Measurements from ENCODE around the gene KIAA1671. TPM values are rescaled to one million over a fixed set of nuclear protein-coding genes. Genes with fewer than 3 reads are reported as not detected.

The KIAA1671 gene
- total and polyA plus RNA-seq, 2 of the 13 experiments (the other 11 are each of a cell fraction or from before 2014, with no cell fraction given), result 13.5 to 13.6 TPM

DNA sequence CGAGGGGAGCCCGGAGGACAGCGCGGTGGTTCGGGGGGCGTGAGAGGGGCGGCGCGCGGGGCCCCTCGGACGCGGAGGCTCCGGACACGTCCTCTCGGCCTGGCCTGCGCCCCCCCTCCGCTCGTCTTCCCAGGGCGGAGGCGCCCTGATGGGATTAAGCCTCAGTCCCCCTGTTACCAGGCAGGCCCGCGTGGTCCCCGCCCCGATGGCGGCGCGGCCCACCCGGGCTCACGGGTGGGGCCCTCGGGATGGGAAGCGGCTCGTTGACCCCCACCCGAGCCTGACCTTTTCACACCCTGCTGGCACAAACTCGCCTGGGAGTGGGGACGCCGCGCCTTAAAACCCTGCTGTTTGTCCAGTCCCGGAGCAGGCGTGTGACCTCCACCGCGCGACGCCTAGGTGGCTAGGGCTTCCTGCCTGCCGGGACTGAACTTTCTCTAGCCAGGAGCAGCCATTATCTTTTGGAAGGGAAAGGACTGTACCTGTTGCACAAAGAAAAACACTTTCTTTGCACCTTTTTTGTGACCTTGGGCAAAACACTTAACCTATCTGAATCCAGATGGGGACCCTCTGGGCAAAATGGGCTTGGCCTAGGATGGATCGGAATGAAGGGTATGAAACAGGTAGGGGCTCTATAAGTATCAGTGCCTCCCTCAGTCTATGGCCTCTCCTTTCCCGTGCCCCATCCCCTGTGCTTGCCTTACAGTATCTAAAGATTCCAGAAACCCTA, 1.0 kb downstream of the KIAA1671 start (continued):
- TF ChIP-seq HNF4A (CRISPR knock-in tag; IDR thresholded peaks at IDR 0.05) (0 out of 2 replicates have a peak, but pooled peaks have one; percentile 2), RARA (CRISPR knock-in tag; IDR thresholded peaks at IDR 0.05) (no peak), SNRNP70 (IDR thresholded peaks at IDR 0.05; ENCODE audit: low read depth, low read length) (no peak), ZNF430 (CRISPR knock-in tag; IDR thresholded peaks at IDR 0.05) (0 out of 2 replicates have a peak, but pooled peaks have one; percentile 30), FIP1L1 (IDR thresholded peaks at IDR 0.05; ENCODE audit: borderline replicate concordance, insufficient read depth, low read depth, low read length) (no peak), IRF2 (CRISPR knock-in tag; IDR thresholded peaks at IDR 0.05) (no peak), ZSCAN9 (CRISPR knock-in tag; IDR thresholded peaks at IDR 0.05; ENCODE audit: borderline replicate concordance) (0 out of 2 replicates have a peak, but pooled peaks have one; percentile 23), ZFY (CRISPR knock-in tag; IDR thresholded peaks at IDR 0.05) (peak; percentile 49; the same call in 1 of the 2 replicates), SMARCE1 (IDR thresholded peaks at IDR 0.05; ENCODE audit: borderline replicate concordance) (no peak)
- TF ChIP-seq, protein P1, sequence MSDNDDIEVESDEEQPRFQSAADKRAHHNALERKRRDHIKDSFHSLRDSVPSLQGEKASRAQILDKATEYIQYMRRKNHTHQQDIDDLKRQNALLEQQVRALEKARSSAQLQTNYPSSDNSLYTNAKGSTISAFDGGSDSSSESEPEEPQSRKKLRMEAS (IDR thresholded peaks at IDR 0.05), result peak; percentile 67; the same call in 1 of the 2 replicates
- TF ChIP-seq, protein P2, sequence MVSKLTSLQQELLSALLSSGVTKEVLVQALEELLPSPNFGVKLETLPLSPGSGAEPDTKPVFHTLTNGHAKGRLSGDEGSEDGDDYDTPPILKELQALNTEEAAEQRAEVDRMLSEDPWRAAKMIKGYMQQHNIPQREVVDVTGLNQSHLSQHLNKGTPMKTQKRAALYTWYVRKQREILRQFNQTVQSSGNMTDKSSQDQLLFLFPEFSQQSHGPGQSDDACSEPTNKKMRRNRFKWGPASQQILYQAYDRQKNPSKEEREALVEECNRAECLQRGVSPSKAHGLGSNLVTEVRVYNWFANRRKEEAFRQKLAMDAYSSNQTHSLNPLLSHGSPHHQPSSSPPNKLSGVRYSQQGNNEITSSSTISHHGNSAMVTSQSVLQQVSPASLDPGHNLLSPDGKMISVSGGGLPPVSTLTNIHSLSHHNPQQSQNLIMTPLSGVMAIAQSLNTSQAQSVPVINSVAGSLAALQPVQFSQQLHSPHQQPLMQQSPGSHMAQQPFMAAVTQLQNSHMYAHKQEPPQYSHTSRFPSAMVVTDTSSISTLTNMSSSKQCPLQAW (CRISPR knock-in tag; IDR thresholded peaks at IDR 0.05), result 0 out of 2 replicates have a peak, but pooled peaks have one; percentile 12
- TF ChIP-seq, protein P3, sequence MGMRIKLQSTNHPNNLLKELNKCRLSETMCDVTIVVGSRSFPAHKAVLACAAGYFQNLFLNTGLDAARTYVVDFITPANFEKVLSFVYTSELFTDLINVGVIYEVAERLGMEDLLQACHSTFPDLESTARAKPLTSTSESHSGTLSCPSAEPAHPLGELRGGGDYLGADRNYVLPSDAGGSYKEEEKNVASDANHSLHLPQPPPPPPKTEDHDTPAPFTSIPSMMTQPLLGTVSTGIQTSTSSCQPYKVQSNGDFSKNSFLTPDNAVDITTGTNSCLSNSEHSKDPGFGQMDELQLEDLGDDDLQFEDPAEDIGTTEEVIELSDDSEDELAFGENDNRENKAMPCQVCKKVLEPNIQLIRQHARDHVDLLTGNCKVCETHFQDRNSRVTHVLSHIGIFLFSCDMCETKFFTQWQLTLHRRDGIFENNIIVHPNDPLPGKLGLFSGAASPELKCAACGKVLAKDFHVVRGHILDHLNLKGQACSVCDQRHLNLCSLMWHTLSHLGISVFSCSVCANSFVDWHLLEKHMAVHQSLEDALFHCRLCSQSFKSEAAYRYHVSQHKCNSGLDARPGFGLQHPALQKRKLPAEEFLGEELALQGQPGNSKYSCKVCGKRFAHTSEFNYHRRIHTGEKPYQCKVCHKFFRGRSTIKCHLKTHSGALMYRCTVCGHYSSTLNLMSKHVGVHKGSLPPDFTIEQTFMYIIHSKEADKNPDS (CRISPR knock-in tag; IDR thresholded peaks at IDR 0.05), result no peak
- TF ChIP-seq, protein P4, sequence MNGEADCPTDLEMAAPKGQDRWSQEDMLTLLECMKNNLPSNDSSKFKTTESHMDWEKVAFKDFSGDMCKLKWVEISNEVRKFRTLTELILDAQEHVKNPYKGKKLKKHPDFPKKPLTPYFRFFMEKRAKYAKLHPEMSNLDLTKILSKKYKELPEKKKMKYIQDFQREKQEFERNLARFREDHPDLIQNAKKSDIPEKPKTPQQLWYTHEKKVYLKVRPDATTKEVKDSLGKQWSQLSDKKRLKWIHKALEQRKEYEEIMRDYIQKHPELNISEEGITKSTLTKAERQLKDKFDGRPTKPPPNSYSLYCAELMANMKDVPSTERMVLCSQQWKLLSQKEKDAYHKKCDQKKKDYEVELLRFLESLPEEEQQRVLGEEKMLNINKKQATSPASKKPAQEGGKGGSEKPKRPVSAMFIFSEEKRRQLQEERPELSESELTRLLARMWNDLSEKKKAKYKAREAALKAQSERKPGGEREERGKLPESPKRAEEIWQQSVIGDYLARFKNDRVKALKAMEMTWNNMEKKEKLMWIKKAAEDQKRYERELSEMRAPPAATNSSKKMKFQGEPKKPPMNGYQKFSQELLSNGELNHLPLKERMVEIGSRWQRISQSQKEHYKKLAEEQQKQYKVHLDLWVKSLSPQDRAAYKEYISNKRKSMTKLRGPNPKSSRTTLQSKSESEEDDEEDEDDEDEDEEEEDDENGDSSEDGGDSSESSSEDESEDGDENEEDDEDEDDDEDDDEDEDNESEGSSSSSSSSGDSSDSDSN (CRISPR knock-in tag; IDR thresholded peaks at IDR 0.05), result peak; percentile 45; the same call in 1 of the 2 replicates
- TF ChIP-seq, protein P5, sequence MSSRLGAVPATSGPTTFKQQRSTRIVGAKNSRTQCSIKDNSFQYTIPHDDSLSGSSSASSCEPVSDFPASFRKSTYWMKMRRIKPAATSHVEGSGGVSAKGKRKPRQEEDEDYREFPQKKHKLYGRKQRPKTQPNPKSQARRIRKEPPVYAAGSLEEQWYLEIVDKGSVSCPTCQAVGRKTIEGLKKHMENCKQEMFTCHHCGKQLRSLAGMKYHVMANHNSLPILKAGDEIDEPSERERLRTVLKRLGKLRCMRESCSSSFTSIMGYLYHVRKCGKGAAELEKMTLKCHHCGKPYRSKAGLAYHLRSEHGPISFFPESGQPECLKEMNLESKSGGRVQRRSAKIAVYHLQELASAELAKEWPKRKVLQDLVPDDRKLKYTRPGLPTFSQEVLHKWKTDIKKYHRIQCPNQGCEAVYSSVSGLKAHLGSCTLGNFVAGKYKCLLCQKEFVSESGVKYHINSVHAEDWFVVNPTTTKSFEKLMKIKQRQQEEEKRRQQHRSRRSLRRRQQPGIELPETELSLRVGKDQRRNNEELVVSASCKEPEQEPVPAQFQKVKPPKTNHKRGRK (CRISPR knock-in tag; IDR thresholded peaks at IDR 0.05), result no peak
- TF ChIP-seq, protein P6, sequence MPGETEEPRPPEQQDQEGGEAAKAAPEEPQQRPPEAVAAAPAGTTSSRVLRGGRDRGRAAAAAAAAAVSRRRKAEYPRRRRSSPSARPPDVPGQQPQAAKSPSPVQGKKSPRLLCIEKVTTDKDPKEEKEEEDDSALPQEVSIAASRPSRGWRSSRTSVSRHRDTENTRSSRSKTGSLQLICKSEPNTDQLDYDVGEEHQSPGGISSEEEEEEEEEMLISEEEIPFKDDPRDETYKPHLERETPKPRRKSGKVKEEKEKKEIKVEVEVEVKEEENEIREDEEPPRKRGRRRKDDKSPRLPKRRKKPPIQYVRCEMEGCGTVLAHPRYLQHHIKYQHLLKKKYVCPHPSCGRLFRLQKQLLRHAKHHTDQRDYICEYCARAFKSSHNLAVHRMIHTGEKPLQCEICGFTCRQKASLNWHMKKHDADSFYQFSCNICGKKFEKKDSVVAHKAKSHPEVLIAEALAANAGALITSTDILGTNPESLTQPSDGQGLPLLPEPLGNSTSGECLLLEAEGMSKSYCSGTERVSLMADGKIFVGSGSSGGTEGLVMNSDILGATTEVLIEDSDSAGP (CRISPR knock-in tag; IDR thresholded peaks at IDR 0.05; ENCODE audit: borderline replicate concordance), result 0 out of 2 replicates have a peak, but pooled peaks have one; percentile 57
- TF ChIP-seq, protein P7, sequence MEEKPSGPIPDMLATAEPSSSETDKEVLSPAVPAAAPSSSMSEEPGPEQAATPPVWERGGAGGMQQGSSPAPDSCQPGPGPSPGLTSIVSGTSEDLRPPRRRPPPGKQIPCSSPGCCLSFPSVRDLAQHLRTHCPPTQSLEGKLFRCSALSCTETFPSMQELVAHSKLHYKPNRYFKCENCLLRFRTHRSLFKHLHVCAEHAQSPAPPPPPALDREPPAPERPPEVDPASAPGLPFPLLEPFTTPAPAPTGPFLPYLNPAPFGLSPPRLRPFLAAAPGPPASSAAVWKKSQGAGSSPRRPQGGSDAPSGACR (CRISPR knock-in tag; IDR thresholded peaks at IDR 0.05), result peak; percentile 27; the same call in 1 of the 2 replicates
